Stimulated activated CD4-positive, alpha-beta T cell treated with anti-CD3 and anti-CD28 coated beads, Interleukin-12 subunit alpha, Interleukin-12 subunit beta, amount 100 ng/mL, for 48 hours (primary cell): ENCODE results near the gene MRPL2.
"Not testable (repeated sequence)": the region's sequence is repeated elsewhere in the genome, so short reads cannot be mapped to it uniquely, and the experiment has no call there.

Experiments
- DNase-seq, 3 donors: peaks; one replicate each; pipeline ENCODE4 v3.0.0-alpha.2; 2020; ENCODE audit warnings: low read depth in 2 of 3, low spot score in 1 of 3

MRPL2 gene

DNA sequence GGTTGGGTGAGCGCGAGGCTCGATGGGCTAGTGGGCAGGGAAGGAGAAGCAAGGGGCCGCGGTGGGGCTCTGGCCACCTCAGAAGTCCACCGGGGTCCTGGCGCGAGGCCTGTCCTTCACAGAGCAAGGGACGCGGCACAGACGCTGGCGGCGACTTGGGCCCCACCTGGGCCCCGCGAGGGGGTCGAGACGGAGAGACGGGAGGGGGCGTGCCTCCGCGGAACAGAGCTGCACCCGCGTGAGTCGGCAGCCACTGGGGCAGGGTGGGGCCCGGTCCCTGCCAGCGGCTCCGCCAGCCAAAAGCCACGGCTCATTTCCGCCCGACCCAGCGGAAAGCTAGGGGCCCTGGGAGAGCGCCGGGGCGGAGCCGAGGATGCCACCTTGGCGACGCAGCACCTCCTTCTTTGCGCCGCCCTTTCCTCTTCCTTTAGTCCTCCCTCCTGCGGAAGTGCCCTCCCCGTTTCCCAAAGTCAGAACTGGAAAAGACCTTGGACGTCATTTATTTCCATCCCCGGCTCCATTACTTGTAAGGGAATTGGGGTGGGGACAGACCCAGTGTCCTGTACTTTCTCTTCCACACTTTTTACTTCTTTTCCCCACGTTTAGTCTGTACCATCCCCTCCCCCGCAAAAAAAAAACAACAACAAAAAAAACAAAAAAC, 5.6 kb downstream of the MRPL2 start, which contains the start of gene CUL7:
Gene CUL7 (minus strand): TSS at position 307 of the 661 bp plus-strand sequence. CDS start 1,063 bp downstream, outside the sequence.
- peak; percentile 78 to 90 (median 82) for DNase-seq

DNA sequence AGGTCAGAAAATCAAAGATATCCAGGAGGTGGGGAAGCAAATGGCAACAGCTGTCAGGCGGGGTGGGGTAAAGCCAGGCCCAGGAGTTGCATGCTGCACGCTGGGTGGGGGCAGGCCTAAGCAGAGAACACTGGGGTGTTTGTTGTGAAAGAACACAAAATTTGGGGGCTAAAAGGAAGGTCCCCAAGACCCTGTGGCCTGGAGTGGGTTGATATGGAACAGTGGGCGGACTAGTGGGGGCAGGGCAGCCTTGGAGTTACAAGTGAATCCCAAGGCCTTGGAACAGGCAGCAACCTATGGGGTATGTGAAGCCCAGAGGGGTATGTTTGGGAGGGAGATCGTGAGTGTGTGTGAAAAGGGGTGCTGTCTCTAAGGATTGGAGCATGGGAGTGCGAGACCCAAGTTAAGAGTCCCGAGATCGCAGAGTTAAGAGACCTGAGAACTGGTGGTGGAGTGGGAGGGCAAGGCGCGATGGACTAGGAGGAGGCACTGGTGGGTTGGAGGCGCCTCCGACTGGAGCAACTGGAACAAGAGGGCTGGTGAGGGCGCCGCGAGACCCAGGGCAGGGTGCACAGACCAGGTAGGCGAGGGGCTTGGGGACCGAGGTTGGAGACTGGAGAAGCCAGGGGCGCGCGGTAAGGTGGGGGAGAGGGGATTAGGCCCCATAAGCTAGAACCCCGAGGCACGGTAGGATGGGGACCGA, 6.2 kb downstream of the MRPL2 start:
- DNase-seq: peak in 1 of 3 donors; percentile 8

DNA sequence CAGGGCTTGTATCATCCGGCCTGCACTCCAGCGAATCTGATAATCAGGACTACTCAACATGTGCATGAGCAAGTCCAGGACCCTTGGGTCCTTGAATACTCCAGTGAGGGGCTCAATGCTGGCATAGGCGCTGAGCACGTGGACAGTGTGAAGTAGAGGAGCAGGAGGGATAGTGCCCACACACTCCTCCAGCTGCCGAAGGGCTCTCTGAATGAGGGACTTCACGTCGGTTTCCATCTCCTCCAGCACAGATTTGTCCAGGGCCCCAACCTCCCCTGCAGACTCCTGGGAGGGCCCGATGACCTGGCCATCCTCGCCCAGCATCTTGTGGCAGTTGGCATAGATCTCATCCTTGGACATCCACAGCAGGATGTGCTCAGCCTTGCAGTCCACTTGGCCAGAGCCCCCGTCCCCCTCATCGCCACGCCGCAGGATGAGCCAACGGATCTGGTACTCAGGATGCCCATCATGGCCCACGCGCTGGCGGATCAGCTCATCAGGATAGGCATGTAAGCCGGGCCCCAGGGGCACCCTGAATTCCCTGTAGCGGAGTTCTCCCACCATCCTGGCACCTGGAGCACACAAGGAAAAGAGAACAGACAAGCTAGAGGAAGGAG, 6.9 kb downstream of the MRPL2 start:
- no peak for DNase-seq

DNA sequence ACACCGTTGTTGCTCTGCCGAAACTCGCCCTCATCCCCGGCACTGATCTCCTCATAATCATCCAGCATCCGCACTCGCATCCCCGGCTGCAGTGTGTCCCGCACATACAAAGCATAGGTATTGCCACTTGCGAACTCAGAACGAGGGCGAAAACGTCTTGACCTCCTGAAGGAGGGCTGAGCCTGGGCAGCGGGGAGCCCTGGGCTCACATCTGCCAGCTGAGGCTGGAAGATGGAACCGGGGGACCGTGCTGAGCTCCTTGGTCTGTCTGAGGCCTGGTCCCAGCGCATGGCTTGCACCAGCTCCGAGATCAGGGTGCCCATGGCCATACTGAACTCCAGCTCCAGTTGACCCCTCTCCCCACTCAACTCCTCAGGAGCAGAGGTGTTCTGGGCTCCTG, 8.3 kb downstream of the MRPL2 start:
- DNase-seq: no peak

DNA sequence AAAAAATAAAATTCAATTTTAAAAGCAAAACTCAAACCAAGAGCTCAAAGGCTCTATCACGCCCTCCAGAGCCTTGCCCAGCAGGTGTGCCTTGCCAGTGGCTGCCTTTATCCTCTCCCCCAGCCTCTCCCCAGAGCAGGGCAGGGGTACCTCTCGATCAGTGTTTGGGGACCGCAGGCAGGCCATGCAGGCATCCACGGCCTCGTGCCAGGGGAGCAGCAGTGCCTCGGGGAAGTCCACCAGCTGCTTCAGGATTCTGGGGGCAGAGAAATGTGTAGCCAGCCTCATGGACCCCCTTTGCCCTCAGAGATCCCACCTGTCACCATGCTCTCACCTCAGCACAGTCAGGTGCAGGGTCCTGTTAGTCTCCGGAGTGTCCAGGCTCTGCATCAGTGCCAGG, 11.2 kb downstream of the MRPL2 start:
- no peak for DNase-seq

DNA sequence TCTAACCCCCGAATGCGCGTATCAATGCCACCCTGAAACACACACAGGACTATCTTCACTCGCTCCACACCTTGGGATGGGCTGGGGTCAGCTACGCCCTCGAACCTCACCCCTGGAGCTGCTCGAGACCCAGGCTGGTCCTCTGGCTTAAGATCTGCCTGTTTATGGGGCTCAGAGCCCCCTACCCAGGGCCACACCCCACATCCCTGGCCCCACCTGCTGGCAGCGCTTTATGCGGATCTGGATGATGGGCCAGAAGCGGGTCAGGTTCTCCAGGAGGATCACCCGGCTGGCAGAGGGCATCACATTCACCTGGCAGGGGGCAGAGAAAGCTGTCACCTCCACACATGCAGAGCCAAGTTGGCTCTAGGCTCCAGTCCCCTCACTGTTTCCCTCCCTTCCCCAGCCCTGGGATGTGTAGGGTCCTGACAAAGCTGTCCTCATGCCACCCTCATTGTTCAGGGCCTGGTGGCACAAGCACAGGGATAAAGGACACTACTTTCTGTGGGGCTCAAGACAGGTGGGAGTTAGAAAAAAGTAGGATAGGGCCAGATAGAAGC, 13.8 kb downstream of the MRPL2 start:
- DNase-seq: no peak

DNA sequence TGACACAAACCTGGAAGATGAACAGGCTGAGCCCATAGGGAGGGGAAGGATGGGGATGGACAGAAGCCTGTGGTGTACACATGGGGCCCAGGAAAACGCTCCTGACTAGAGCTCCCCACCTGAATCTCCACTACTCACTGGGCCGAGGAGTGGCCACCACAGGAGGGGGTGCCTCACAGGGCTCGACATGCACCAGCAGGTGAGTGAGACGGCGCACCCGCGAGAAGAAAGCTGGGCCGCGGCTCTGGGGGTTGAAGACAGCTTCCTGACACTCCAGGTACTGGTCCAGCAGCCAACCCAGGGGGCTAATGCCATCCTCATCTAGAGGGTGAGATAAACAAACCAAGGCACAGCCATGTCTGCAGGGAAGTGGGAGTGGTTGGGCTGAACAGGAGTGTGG, 15.9 kb downstream of the MRPL2 start:
- DNase-seq: no peak

DNA sequence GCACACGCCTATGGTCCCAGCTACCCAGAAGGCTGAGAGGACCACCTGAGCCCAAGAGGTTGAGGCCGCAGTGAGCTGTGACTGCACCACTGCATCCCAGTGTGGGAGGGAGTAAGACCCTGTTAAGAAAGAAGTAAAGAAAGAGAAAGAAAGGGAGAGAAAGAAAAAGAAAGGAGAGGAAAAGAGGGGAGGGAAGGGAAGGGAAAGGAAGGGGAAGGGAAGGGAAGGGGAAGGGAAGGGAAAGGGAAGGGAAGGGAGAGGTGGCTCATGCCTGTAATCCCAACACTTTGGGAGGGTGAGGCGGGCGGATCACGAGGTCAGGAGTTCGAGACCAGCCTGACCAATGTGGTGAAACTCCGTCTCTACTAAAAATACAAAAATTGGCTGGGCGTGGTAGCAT, 17.8 kb downstream of the MRPL2 start:
- not testable (repeated sequence) for DNase-seq

DNA sequence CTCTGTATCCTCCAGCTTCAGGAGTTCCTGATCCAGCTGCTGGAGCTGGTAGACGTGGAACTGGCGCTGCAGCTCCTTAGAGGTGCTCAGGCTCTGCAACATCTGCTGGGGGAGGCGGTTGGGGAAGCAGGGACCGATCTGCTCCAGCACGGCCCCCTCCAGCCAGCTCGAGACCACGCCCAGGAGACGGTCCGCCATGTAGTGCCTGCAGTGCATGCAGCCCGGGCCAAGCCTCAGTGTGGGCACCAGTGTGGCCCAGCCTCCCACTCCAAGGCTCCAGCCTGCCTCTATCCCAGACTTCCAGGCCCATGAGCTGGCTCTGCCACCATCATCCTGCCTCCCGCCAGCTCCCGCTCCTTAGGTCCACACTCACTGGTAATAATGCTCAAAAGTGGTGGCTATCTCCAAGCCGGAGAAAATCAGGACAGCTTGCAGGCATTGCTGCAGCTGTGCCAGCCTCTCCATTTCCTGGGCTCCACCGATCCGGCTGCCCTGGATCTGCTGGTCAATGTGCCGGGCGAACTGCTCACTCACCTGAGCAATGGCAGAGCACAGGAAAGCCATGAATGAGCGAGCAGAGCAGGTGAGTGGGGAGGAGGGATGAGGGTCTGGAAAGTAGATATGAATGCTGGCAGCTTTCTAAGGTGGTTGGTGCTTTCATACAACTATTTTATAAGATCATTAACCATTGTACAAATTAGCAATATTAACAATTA, 18.5 kb downstream of the MRPL2 start:
- no peak for DNase-seq

DNA sequence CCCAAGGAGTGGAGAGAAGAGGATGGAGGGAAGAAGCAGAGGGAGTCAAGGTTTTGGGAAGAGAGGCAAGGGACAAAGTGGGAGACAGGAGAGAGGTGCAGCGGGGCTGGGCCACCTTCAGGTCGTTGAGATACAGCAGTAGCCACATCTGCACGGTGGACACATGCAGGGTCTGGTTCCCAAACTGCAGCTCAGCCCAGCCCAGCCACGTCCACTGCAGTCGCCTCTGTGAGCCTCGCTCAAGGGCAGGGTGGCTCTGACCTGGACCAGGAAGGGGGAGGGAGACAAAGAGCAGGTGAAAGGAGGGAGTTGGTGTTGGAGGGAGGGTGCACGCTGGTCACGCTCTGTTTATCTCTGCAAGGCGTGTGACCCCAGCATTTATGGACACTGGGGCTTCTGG, 20.5 kb downstream of the MRPL2 start:
- DNase-seq: no peak

DNA sequence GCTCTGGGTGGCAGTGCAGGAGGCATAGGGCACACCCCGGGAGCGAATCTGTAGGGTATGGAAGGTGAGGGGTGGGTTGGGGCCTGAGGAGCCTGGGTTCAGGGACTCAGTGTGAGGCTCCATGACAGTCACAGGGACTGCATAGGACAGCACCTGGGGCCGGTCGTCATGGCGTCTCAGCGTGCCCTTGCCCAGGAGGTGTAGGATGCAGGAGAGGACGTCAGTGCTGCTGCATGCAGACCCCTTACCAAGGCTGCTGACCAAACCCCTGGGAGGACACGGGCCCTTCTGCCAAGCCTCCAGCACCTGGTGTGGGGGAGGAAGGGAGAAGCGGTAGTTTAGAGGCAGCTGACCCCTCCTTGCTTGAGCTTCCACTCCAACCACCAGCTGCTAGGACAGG, 21.5 kb downstream of the MRPL2 start:
- DNase-seq: no peak

DNA sequence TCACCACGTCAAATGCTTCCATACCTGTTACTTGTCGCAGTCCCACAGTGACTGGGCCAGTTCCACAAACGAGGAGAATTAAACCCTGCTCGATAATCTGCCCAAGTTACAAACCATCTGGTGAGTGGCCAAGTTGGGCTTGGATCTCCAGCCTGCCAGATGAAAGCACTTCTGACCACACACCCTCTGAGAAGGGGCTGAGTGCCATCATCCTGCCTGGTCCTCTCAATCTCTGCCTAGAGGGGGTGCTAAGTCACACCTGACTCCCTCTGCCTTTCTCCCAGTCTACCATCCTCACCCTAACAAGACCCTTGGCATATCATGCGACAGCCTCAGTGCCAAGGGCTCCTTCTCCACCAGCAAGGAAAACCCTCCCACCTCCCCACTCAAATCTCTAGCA, 22.0 kb downstream of the MRPL2 start:
- no peak for DNase-seq

DNA sequence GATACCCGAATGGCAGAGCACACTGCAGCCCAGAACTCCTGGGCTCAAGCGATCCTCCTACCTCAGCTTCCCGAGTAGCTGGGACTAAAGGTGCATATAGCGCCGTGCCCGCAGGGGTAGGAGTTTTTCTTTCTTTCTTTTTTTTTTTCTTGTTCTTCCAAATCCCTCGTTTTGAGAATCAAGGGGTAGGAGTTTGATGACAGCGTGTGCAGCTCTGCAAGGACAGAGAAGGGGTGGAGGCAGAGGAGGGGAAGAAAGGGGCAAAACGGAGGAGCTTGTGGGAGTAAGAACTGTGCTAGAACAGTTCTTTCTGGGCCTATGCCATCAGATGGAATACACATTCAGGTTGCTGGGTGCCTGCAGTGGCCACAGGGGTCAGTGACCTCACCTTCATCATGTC, 22.5 kb downstream of the MRPL2 start:
- DNase-seq: no peak

DNA sequence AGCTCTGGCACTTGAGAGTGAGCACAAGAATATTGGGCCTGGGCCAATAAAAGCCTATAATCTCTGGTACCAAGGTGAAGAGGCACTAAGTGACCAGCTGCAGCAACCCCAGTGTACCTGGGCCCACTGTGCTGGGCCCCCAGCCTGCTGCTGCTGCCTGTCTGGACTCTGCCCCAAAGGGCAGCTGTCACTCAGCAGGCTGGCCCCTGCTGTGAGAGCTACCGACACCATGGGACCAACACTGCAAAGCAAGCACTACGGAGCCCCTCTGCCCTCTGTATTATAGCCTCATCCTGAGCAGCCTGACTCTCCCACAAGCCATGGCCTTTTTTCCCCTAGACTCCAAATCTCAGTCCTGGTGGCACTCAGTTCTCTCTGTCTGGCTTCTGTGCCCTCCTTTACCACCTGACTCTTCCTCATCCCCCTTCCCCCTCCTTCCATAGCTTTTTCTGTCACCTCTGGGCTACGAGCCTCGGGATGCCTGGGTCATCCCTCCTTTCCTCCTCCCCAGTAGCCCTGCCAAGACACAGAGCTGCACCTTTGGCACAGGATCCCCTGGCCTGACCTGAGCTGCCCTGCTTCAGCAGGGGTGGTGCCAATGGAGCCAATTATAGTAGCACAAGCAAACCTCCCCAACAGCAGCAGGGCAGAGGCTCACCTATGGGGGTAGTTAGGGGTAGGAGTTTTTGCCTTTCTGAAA, 23.6 kb downstream of the MRPL2 start:
- no peak for DNase-seq

DNA sequence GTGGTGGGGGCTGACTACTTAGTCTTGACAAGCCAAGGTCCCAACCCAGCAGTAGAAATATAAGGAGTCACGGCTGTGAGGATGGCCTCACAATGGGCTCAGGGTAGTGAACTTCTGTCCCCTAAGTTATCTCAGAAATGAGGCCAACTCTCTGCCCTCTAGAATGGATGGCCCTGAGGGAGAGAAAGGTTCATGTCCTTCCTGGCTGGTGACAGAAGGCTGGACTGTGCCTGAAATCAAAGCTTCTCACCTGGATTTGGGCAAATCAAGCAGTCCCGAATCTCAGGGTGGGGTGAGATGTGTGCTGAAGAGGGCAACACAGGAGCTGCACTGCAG, 25.1 kb downstream of the MRPL2 start:
- DNase-seq: no peak

DNA sequence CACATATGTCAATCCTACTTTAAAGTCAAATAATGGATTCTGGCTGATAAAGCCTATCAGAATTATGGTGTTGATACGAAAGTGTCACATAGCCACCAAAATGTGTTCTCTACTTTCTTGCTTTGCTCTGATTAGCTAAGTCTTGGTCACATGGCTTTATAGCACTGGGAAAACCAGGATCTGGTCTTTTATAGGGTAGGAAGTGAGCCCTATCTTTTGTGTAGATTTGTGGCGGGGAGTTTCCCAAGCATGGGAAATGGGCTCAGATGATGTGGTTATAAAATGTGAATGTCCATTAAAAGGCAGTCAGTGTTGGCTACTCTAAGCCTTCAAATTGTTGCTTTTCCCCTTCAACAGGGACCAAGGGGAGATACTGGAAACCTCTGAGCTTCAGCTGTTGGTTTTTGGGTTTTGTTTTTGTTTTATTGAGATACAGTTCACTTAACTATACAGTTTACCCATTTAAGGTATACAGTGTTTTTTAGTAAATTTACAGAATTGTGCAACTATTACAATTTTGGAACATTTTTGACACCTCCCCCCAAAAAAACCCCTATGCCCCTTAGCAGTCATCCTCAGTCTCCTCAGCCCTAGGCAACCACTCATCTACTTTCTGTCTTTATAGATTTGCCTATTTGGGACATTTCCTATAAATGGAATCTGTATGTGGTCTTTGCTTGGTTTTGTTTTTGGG, 25.6 kb downstream of the MRPL2 start:
- no peak for DNase-seq

DNA sequence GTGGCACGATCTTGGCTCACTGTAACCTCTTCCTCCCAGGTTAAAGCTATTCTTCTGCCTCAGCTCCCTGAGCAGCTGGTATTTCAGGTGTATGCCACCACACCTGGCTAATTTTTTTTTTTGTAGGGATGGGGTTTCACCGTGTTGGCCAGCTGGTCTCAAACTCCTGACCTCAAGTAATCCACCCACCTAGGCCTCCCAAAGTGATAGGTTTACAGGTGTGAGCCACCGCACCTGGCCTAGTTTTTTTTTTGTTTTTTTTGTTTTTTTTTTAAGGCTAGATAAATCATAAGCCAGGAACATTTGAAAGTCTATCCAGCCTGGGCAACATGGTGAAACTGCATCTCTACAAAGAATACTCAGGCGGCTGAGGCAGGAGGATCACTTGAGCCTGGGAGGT, 26.9 kb downstream of the MRPL2 start:
- DNase-seq: no peak

DNA sequence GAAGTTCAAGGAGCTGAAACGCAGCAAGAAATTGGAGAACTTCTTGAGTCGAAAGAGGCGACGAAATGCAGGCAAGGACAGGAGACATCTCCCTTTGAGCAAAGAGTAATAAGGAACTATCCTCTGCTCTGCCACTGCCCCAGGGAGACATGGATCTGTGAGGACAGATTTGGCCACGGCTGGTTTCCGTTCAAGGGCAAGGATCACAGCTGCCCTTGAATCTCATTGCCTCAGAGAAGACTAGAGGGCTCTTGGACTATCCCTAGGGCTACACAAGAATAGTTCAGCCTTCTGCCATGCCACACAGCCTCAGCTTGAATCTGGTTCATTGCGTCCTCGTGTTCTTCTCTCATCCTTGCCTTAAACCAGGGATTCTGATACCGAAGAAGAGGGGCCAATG, 30.1 kb downstream of the MRPL2 start:
- no peak for DNase-seq

DNA sequence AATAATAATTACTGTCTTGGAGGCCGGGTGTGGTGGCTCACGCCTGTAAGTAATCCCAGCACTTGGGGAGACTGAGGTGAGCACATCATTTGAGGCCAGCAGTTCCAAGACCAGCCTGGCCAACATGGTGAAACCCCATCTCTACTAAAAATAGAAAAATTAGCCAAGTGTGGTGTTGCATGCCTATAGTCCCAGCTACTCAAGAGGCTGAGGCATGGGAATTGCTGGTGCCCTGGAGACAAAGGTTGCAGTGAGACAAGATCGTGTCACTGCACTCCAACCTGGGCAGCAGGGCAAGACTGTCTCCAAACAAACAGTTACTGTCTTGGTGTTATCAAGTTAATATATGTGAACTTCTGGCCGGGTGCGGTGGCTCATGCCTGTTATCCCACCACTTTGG, 32.9 kb downstream of the MRPL2 start:
- DNase-seq: no peak

DNA sequence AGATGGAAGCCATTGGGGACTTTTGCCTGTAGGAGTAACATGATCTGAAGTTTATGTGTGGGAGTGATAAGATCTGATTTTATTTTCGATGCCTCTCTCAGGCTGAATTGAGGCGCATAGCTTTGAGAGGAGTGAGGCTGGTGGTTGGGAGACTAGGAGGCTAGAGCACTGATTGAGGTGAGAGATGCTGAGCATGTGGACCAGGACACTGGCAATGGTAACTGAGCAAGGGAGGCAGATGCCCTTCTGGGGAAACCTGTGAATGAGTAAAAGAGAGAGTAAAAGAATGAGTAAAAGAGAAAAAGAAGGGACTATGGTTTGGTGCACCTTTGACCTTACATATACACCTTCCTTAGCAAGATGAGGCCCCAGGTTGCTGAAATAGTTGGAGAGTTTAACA, 34.8 kb downstream of the MRPL2 start:
- DNase-seq: no peak
